MCF 10A (cell line): ENCODE results near the gene NDUFB11. TPM values are rescaled to one million over a fixed set of nuclear protein-coding genes. Genes with fewer than 3 reads are reported as not detected.

Experiments
- BruUV-seq: library from RNA; stranded (reverse); fragments of 400-500 nt; replicated peaks from 2 replicates; lab custom pipeline; 2021; lab: Mats Ljungman, UMichigan
- CTCF ChIA-PET: fragments of 300-600 bp; sonication (Branson Sonifier 250); formaldehyde crosslinking; extraction: SDS; loops from one replicate; lab custom pipeline; 2021; ENCODE audit warnings: antibody characterized with exemption, inconsistent platforms; lab: Yijun Ruan, JAX
- POLR2A ChIA-PET: fragments of 300-600, 350-650 bp; sonication (Branson Sonifier 250); formaldehyde crosslinking; extraction: SDS; loops from one replicate; lab custom pipeline; 2020; ENCODE audit warnings: antibody characterized with exemption, inconsistent platforms; lab: Yijun Ruan, JAX
- DNase-seq: peaks from one replicate; pipeline ENCODE4 v3.0.0-alpha.2; 2018; ENCODE audit not compliant: unreplicated experiment
- H3K27ac Mint-ChIP-seq: one replicate; pipeline ENCODE4 v1.8.0; 2022; ENCODE audit warnings: mild to moderate bottlenecking, low read depth, mixed read lengths; ENCODE audit not compliant: unreplicated experiment
- H3K27me3 Mint-ChIP-seq: one replicate; pipeline ENCODE4 v1.8.0; 2022; ENCODE audit warnings: mixed read lengths; ENCODE audit not compliant: insufficient read depth, unreplicated experiment
- H3K36me3 Mint-ChIP-seq: one replicate; pipeline ENCODE4 v1.8.0; 2022; ENCODE audit warnings: mild to moderate bottlenecking, moderate library complexity, mixed read lengths; ENCODE audit not compliant: insufficient read depth, unreplicated experiment
- H3K4me1 Mint-ChIP-seq: one replicate; pipeline ENCODE4 v1.8.0; 2022; ENCODE audit warnings: mixed read lengths; ENCODE audit not compliant: insufficient read depth, unreplicated experiment
- H3K4me3 Mint-ChIP-seq: one replicate; pipeline ENCODE4 v1.8.0; 2022; ENCODE audit warnings: mild to moderate bottlenecking, moderate library complexity, mixed read lengths; ENCODE audit not compliant: unreplicated experiment
- H3K9me3 Mint-ChIP-seq: one replicate; pipeline ENCODE4 v1.8.0; 2022; ENCODE audit warnings: mixed read lengths; ENCODE audit not compliant: unreplicated experiment
- CTCF ChIP-seq: fragments of 200-600 bp; IDR thresholded peaks from one replicate; pipeline ENCODE4 v1.8.0; 2022; ENCODE audit warnings: antibody characterized with exemption, mild to moderate bottlenecking; ENCODE audit not compliant: unreplicated experiment
- intact Hi-C: fragments of 100-400 bp; cut with micrococcal nuclease; formaldehyde crosslinking; loops from 2 replicates; pipeline ENCODE4 v1.14.1; 2022
- total RNA-seq: library from RNA; stranded (reverse); gene quantifications from 2 replicates; pipeline ENCODE4 v1.2.3, GENCODE V29; 2022

The NDUFB11 gene
- total RNA-seq, 1 experiment from 2014 or later, result 91.8 TPM

GRCh38 chrX:47191331-47191730, 46.8 kb upstream of the NDUFB11 start:
- Mint-ChIP-seq H3K27me3 (peaks cover 11% of the 10 kb centered on the region), H3K36me3 (peaks cover 10% of the 10 kb centered on the region), H3K4me3 (peak overlapping the region; percentile 92), H3K27ac (peak overlapping the region; percentile 84), H3K4me1 (peaks cover 18% of the 10 kb centered on the region), H3K9me3 (no peaks in the 10 kb centered on the region)
- peak; percentile 51 for DNase-seq
- ChIA-PET POLR2A (interaction anchor here (0.5 to 2.7 kb wide), 17 partner anchors 9 to 432 kb away, joined by 3 to 25 read pairs (median 4); partner anchors contain the start of genes CDK16, RBM10, SLC9A7 and USP11), CTCF (interaction anchor here (0.6 to 3.0 kb wide), 8 partner anchors 13 to 878 kb away, joined by 3 to 14 read pairs (median 6); partner anchors contain the start of genes NDUFB11 and RBM10)
- intact Hi-C loops, result loop anchor here (5.0 to 10.0 kb wide), 2 partner anchors 291 to 833 kb away; partner anchors contain the start of gene ZNF41
- TF ChIP-seq CTCF, result no peak
- BruUV-seq, result no TSS peak

GRCh38 chrX:47190445-47191269, 46.2 kb upstream of the NDUFB11 start:
- H3K4me1 Mint-ChIP-seq, result peaks cover 11% of the 10 kb centered on the region
- intact Hi-C loops, result loop anchor here (5.0 to 10.0 kb wide), 2 partner anchors 292 to 834 kb away; partner anchors contain the start of gene ZNF41
- H3K27ac Mint-ChIP-seq, result peak overlapping the region; percentile 84
- DNase-seq, result peak; percentile 90
- no peaks in the 10 kb centered on the region for H3K9me3 Mint-ChIP-seq
- TF ChIP-seq CTCF, result no peak
- no TSS peak for BruUV-seq
- peak overlapping the region; percentile 92 for H3K4me3 Mint-ChIP-seq
- H3K36me3 Mint-ChIP-seq, result peaks cover 16% of the 10 kb centered on the region
- CTCF ChIA-PET, result interaction anchor here (0.6 to 3.0 kb wide), 8 partner anchors 13 to 400 kb away, joined by 3 to 14 read pairs (median 6); partner anchors contain the start of genes NDUFB11 and RBM10
- POLR2A ChIA-PET, result interaction anchor here (0.5 to 2.7 kb wide), 13 partner anchors 9 to 432 kb away, joined by 3 to 25 read pairs (median 4); partner anchors contain the start of genes CDK16, RBM10, SLC9A7 and USP11
- H3K27me3 Mint-ChIP-seq, result peaks cover 17% of the 10 kb centered on the region

GRCh38 chrX:47189906-47190305, 45.4 kb upstream of the NDUFB11 start:
- Mint-ChIP-seq H3K4me3 (no peak overlapping the region), H3K36me3 (peaks cover 23% of the 10 kb centered on the region), H3K27me3 (peaks cover 24% of the 10 kb centered on the region), H3K9me3 (no peaks in the 10 kb centered on the region), H3K27ac (no peak overlapping the region), H3K4me1 (peaks cover 7% of the 10 kb centered on the region)
- DNase-seq, result no peak
- intact Hi-C loops, result loop anchor here (5.0 to 10.0 kb wide), 2 partner anchors 292 to 835 kb away; partner anchors contain the start of gene ZNF41
- ChIA-PET POLR2A (interaction anchor here (1.4 to 2.7 kb wide), 4 partner anchors 8 to 59 kb away, joined by 3 to 25 read pairs (median 8); partner anchors contain the start of gene CDK16), CTCF (interaction anchor here (0.7 kb wide), 1 partner anchor 399 kb away, joined by 3 read pairs; no protein-coding TSS in a partner anchor)
- TF ChIP-seq CTCF, result no peak
- BruUV-seq, result no TSS peak
